NB4 (cell line): ENCODE results near the gene PIR.

Source experiments
- DNase-seq: peaks from one replicate; pipeline ENCODE4 v3.0.0; 2010; ENCODE audit warnings: low read depth
- H3K4me3 ChIP-seq: one replicate; pipeline ENCODE4 v1.5.1; 2011; ENCODE audit warnings: mild to moderate bottlenecking, low read depth, low read length, moderate library complexity
- CTCF ChIP-seq: IDR thresholded peaks from one replicate; pipeline ENCODE4 v1.5.1; 2012; ENCODE audit warnings: low read depth, low read length
- MAX ChIP-seq: IDR thresholded peaks from 2 replicates; pipeline ENCODE4 v1.6.1; 2011; ENCODE audit warnings: low read depth, low read length
- MYC ChIP-seq: IDR thresholded peaks from 2 replicates; pipeline ENCODE4 v1.6.1; 2011; ENCODE audit warnings: low read depth, low read length
- POLR2A ChIP-seq: IDR thresholded peaks from 2 replicates; pipeline ENCODE4 v1.6.1; 2011; ENCODE audit warnings: mild to moderate bottlenecking; ENCODE audit not compliant: insufficient read length; ENCODE audit errors: extremely low read depth

The PIR gene

GRCh38 chrX:15441464-15441863 lies 51.7 kb downstream of the PIR start:
- no peak overlapping the region for H3K4me3 ChIP-seq
- no peak for DNase-seq
- TF ChIP-seq CTCF (no peak), POLR2A (no peak), MYC (no peak), MAX (no peak)

- no peak for TF ChIP-seq CTCF
- no peak for TF ChIP-seq MAX
- TF ChIP-seq POLR2A, result no peak
- no peak for TF ChIP-seq MYC
- H3K4me3 ChIP-seq, result no peak overlapping the region
- no peak for DNase-seq
These were observed 54.8 kb downstream of the PIR start for GRCh38 chrX:15438332-15438731.

- H3K4me3 ChIP-seq, result no peak overlapping the region
- DNase-seq, result no peak
- TF ChIP-seq CTCF (no peak), POLR2A (no peak), MYC (no peak), MAX (no peak)
These were observed 55.4 kb downstream of the PIR start for GRCh38 chrX:15437724-15438123.

- TF ChIP-seq CTCF, result no peak
- no peak for TF ChIP-seq POLR2A
- TF ChIP-seq MAX, result no peak
- TF ChIP-seq MYC, result no peak
- no peak for DNase-seq
- no peak overlapping the region for H3K4me3 ChIP-seq
These were observed 57.1 kb downstream of the PIR start for GRCh38 chrX:15435836-15436619.

GRCh38 chrX:15434205-15434604 lies 58.9 kb downstream of the PIR start:
- TF ChIP-seq CTCF (no peak), POLR2A (no peak), MAX (no peak), MYC (no peak)
- no peak overlapping the region for H3K4me3 ChIP-seq
- DNase-seq, result peak; percentile 0
